Fibroblast of skin of scalp (primary cell): ENCODE data around the gene SPTBN1. TPM values are rescaled to one million over a fixed set of nuclear protein-coding genes. Genes with fewer than 3 reads are reported as not detected.

Experiments
- DNase-seq: peaks from one replicate; pipeline ENCODE4 v3.0.0-alpha.2; 2013
- polyA plus RNA-seq, 2 experiments: library from polyadenylated mRNA; unstranded; fragments of 120-200 nt; gene quantifications; one replicate each; pipeline ENCODE4 v1.2.1, GENCODE V29; 2013; ENCODE audit not compliant: insufficient read length in 2 of 2

SPTBN1 gene
- polyA plus RNA-seq (2013, experiment 1 of 2; ENCODE audit: insufficient read length): 113 TPM
- 122 TPM for polyA plus RNA-seq (2013, experiment 2 of 2; ENCODE audit: insufficient read length)

GRCh38 chr2:54455563-54456361 is at the start of gene SPTBN1:
TSS of gene SPTBN1 (plus strand) at chr2:54456327. CDS start at chr2:54526419, 70,092 bp downstream.
- peak; percentile 94 for DNase-seq

DNA sequence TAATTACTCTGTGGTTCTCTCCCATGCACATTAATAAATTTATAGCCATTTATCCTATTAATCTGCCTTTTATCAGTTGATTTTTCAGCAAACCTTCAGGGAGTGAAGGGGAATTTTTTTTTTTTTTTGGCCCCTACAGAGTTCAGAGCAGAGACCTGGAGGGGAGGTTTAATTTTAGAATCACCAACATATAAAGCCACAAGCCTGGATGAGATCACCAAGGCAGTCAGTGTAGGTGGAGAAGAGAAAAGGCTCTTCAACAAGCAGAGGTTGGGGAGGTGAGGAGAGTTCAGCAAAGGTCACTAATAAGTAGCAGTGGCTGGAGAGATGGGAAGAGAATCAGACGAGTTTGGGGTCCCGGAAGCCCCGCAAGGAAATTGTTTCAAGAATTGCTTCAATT is 48.4 kb upstream of the SPTBN1 start:
- DNase-seq: no peak

DNA sequence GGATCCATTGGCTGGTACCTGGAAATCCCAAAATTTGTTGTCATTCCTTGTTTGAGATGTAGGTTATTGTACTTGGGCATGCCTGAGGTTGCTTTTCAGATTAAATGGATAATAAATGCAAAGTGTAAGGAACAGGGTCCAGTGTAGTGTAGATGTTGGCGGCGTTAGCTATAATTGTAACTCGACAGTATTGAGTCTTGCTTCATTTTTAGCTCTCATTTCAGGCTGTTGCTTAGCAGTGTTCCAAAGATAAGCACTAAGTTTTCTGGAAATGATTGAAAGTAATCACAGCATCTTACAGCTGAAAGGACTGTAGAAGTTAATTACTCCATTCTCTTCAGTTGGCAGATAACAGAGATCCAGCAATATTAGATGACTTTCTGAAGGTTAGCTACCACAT is 47.8 kb upstream of the SPTBN1 start:
- no peak for DNase-seq

GRCh38 chr2:54409752-54410151 is 46.4 kb upstream of the SPTBN1 start:
- no peak for DNase-seq

- DNase-seq: no peak
These were observed 44.2 kb upstream of the SPTBN1 start for GRCh38 chr2:54411801-54412354.

GRCh38 chr2:54416166-54416813 is 39.8 kb upstream of the SPTBN1 start:
- DNase-seq: no peak

GRCh38 chr2:54416938-54417337 is 39.2 kb upstream of the SPTBN1 start:
- no peak for DNase-seq

- no peak for DNase-seq
These were observed 38.5 kb upstream of the SPTBN1 start for GRCh38 chr2:54417577-54417976.

DNA sequence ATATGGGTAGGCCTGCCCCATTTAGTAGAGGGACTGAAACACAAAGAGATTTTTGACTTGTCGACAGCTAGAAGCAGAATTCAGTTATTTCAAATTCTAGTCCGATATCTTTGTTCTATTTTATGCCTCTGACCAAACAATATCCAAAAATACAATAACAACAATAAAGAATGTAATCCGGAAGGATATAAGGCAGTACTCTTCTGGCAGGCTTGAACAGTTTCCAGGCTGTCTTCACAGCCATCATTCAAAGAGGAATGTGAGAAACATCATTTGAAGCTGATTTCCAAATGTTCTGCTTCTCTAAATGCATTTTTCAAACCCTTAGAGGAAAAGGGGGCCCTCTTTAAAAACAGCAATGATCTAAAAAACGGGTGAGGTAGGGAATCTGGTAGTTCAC is 36.7 kb upstream of the SPTBN1 start:
- DNase-seq: peak; percentile 29

GRCh38 chr2:54419855-54420523 is 36.1 kb upstream of the SPTBN1 start:
- peak; percentile 43 for DNase-seq

GRCh38 chr2:54420524-54421172 is 35.5 kb upstream of the SPTBN1 start:
- DNase-seq: no peak

GRCh38 chr2:54422072-54422581 is 34.0 kb upstream of the SPTBN1 start:
- DNase-seq: no peak

DNA sequence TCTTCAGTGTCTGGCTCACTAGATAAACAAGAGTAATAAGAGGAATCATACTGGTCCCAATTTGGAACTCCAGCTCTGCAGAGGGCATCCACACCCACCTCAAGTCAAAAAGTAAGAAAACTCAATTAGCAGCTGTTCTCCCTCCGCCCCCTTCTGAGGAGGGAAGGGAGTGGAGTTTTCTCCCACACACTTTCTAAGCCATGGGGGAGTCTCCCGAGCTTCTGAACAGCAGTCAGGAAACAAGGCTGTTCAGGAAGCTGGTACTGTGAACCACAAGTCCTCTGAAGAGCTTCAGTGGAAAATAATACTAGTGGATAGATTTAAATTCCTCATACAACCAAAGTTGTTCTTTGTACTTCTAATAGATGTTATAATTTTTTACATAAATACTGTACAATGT is 32.9 kb upstream of the SPTBN1 start:
- DNase-seq: no peak

DNA sequence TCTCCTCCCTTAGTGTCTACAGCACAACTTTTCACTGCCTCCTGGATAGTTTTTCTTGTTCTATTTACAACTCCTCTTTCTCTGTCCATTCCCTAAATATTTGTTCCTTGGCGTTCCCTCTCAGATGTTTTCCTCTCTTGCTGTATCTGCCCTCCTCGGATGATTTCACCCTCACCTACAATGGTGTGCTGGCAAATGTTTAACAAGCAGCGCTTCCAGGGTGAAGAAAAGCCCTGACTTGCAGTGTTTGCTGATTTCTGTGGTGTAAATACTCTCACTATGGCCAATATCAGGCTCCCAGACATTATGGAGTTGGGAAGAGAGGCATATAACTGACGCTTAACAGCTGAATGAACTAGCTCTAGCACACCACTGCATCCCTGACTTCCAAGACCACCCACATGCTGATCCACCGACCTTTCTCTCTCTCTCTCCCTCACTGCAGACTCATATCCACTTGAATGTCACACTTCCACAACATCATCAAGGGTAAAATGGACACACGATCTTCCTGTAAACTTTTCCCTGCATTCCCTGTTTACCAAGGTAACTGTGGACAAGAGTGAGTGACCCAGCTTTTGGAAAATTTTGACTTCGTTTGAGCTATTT is 31.5 kb upstream of the SPTBN1 start:
- DNase-seq: no peak

- DNase-seq: no peak
These were observed 27.9 kb upstream of the SPTBN1 start for GRCh38 chr2:54428108-54428831.

- DNase-seq: peak; percentile 36
These were observed 27.1 kb upstream of the SPTBN1 start for GRCh38 chr2:54429054-54429453.

DNA sequence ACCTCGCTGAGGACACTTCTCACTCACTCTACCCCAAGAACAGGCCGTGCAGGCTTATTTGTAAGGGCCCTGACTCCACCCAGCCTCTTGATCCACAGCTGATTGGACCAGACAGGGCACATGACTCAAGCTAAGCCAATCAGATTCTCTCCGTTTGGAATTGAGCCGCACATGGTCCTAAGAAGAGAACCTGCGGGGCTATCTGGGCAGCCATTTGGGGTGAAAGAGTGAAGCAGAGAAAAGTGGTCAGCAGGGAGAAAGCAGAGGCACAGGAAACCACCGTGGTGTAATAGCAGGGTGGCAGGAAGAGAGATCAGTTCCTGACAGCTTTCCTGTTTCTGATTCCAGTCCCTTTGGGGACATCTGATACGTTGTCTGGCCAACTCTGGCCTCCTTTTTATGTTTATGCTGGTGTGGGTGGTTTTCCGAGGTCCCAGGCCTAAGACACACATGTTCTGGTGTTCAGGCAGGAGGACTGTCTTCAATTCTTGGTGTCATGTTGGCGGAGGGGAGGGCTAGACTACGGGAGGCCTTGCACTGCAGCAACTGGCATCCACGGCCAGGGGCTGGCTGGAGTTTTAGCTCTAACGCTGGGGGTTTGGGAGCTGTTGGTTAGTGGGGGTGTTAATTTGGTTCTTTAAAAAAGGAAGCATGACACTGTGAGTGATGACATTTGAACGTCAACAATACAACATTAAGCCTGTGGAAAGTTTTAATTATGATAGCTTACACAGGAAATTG is 26.1 kb upstream of the SPTBN1 start:
- no peak for DNase-seq

DNA sequence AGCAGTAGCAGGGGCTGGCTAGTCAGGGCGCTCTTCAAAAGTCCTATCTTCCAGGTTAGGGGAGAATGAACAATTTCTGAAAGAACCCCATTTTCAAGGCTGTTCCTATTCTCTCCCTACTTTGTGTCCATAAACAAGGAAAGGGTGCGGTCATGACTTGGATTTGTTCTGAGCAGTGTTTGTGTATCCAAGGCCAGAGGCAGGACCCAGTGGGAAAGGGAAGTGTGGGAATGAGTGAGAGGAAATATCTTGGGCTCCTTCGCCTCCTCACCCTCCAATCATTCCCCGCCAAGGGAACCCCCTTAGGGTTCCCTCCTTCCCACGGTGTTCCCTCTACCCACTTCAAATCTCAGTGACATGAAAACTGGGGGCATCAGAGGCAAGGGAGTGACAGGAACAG is 25.5 kb upstream of the SPTBN1 start:
- DNase-seq: no peak

GRCh38 chr2:54432251-54433015 is 23.7 kb upstream of the SPTBN1 start:
- DNase-seq: no peak

DNA sequence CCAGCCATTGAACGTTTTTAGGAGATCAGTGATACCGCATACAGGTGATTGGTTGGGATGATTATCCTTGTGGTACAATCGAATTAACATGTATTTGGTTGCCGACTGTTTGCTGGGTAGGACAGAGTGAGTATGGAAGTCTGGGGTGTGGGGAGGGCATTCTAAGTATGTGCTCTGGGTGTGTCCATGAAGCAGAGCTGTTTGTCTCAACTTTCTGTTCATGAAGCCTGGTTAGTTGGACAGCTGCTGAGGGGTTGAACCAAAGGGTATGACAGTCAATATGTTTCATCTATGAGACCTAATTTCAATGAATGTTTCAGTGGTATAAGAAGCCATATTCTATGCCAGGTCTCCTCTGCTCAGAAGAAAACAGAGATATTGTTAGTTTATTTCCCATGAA is 21.9 kb upstream of the SPTBN1 start:
- no peak for DNase-seq
